Lower lobe of right lung (tissue), 2 donors: Measurements from ENCODE around the gene ANK3. TPM values are rescaled to one million over a fixed set of nuclear protein-coding genes. Genes with fewer than 3 reads are reported as not detected.

ENCODE experiments used
- ATAC-seq, 2 donors: fragments of 200-7000 bp; cut with Tn5 transposase; one replicate each; pipeline ENCODE4 v1.9.1; 2020 to 2022; ENCODE audit warnings: mild to moderate bottlenecking in 2 of 2, moderate library complexity in 2 of 2
- DNase-seq: peaks from one replicate; pipeline ENCODE4 v3.0.0-alpha.2; 2020
- H3K27ac ChIP-seq: fragments of 200-600 bp; one replicate; pipeline ENCODE4 v1.8.0; 2022
- H3K27me3 ChIP-seq: fragments of 200-600 bp; one replicate; pipeline ENCODE4 v1.8.0; 2022; ENCODE audit warnings: low read depth
- H3K36me3 ChIP-seq: fragments of 200-600 bp; one replicate; pipeline ENCODE4 v1.8.0; 2022; ENCODE audit warnings: mild to moderate bottlenecking
- H3K4me1 ChIP-seq: fragments of 200-600 bp; one replicate; pipeline ENCODE4 v1.8.0; 2022
- H3K4me3 ChIP-seq: fragments of 200-600 bp; one replicate; pipeline ENCODE4 v1.8.0; 2022; ENCODE audit warnings: mild to moderate bottlenecking
- H3K9me3 ChIP-seq: fragments of 200-600 bp; one replicate; pipeline ENCODE4 v1.8.0; 2022
- CTCF ChIP-seq: fragments of 200-600 bp; IDR thresholded peaks from one replicate; pipeline ENCODE4 v1.8.0; 2022; ENCODE audit warnings: antibody characterized with exemption, mild to moderate bottlenecking
- intact Hi-C: fragments of 100-400 bp; cut with DNase I; formaldehyde crosslinking; loops from one replicate; pipeline ENCODE4 v1.11.0; 2022
- total RNA-seq: library from RNA; stranded (reverse); fragmentation: NEBNext Ultra II Directional; extraction: Animal tissue kit (Norgen Biotek cat#: 25700); gene quantifications from one replicate; pipeline ENCODE4 v1.2.1, GENCODE V29; 2021
- donor health status: DM: no; HTN: yes; CAD: no; lungs with severe emphysema.

The ANK3 gene
- total RNA-seq, 1 donor from 2014 or later, result 75.9 TPM

GRCh38 chr10:59991661-59992060 is 398.0 kb downstream of the ANK3 start:
- ATAC-seq, result peak; percentile 96 to 97
- intact Hi-C loops, result no loop called here

GRCh38 chr10:59991117-59991516 is 398.6 kb downstream of the ANK3 start:
- DNase-seq, result no peak
- H3K27ac ChIP-seq, result peak overlapping the region; percentile 53
- no peaks in the 10 kb centered on the region for H3K9me3 ChIP-seq
- no peak for TF ChIP-seq CTCF
- H3K4me1 ChIP-seq, result no peaks in the 10 kb centered on the region
- peak overlapping the region; percentile 7 for H3K4me3 ChIP-seq
- ATAC-seq, result peak; percentile 78 to 83
- H3K27me3 ChIP-seq, result no peaks in the 10 kb centered on the region
- no peaks in the 10 kb centered on the region for H3K36me3 ChIP-seq
- intact Hi-C loops, result no loop called here

More at GRCh38 chr10:59991661-59992060, 398.0 kb downstream of the ANK3 start:
- Histone ChIP-seq H3K4me3 (peak overlapping the region; percentile 7), H3K9me3 (no peaks in the 10 kb centered on the region), H3K4me1 (no peaks in the 10 kb centered on the region), H3K27ac (peak overlapping the region; percentile 53), H3K36me3 (no peaks in the 10 kb centered on the region), H3K27me3 (no peaks in the 10 kb centered on the region)
- TF ChIP-seq CTCF, result no peak
- peak; percentile 74 for DNase-seq

GRCh38 chr10:59985639-59986038 is 404.0 kb downstream of the ANK3 start:
- ATAC-seq, result no peak
- Histone ChIP-seq H3K9me3 (no peaks in the 10 kb centered on the region), H3K36me3 (no peaks in the 10 kb centered on the region), H3K4me3 (no peak overlapping the region), H3K4me1 (no peaks in the 10 kb centered on the region), H3K27me3 (no peaks in the 10 kb centered on the region), H3K27ac (no peak overlapping the region)
- intact Hi-C loops, result no loop called here
- DNase-seq, result no peak
- no peak for TF ChIP-seq CTCF

GRCh38 chr10:59984415-59984814 is 405.3 kb downstream of the ANK3 start:
- intact Hi-C loops, result no loop called here
- Histone ChIP-seq H3K27me3 (no peaks in the 10 kb centered on the region), H3K9me3 (no peaks in the 10 kb centered on the region), H3K4me1 (no peaks in the 10 kb centered on the region), H3K4me3 (no peak overlapping the region), H3K36me3 (no peaks in the 10 kb centered on the region), H3K27ac (no peak overlapping the region)
- DNase-seq, result no peak
- ATAC-seq, result no peak
- no peak for TF ChIP-seq CTCF

- H3K27me3 ChIP-seq, result no peaks in the 10 kb centered on the region
- H3K4me3 ChIP-seq, result no peak overlapping the region
- H3K36me3 ChIP-seq, result no peaks in the 10 kb centered on the region
- no peak for TF ChIP-seq CTCF
- no peak overlapping the region for H3K27ac ChIP-seq
- no peak for DNase-seq
- intact Hi-C loops, result no loop called here
- H3K9me3 ChIP-seq, result peaks cover 15% of the 10 kb centered on the region
- no peak for ATAC-seq
- H3K4me1 ChIP-seq, result no peaks in the 10 kb centered on the region
These were observed 409.3 kb downstream of the ANK3 start for GRCh38 chr10:59980356-59980755.

GRCh38 chr10:59977486-59977885 is 412.2 kb downstream of the ANK3 start:
- TF ChIP-seq CTCF, result no peak
- peaks cover 15% of the 10 kb centered on the region for H3K9me3 ChIP-seq
- ATAC-seq, result no peak

More at GRCh38 chr10:59977486-59977885, 412.2 kb downstream of the ANK3 start:
- Histone ChIP-seq H3K27me3 (no peaks in the 10 kb centered on the region), H3K4me3 (no peak overlapping the region), H3K27ac (no peak overlapping the region), H3K36me3 (no peaks in the 10 kb centered on the region), H3K4me1 (no peaks in the 10 kb centered on the region)
- intact Hi-C loops, result no loop called here
- no peak for DNase-seq
